ENCODE data around the gene PLCG1. TPM values are rescaled to one million over a fixed set of nuclear protein-coding genes. Genes with fewer than 3 reads are reported as not detected.

Gene PLCG1
- total and polyA plus RNA-seq, 9 of the 15 experiments (the other 6 are each of a cell fraction or from before 2014, with no cell fraction given), result 1.7 to 67.0 (median 34.8) TPM

DNA sequence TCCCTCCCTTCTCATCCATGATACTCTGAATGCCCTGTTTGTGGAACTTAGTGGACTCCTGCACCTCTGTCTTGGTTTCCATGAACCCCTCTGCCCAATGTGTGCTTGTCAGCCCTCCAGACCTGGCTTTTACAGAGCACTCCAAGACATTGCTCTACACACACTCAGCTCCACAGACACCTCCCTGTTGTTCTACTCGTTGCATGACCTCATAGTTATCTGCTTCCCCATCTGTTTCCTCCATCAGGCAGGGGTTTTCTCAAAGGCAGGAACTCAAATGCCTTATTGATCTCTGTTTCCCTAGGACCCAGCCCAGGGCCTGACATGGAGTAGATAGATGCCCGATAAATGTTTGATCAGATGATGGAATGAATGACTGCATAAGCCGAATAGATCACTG is 13.3 kb downstream of the PLCG1 start (continued):
- peak; percentile 70 for TF ChIP-seq TCF3 (CRISPR knock-in tag; IDR thresholded peaks at IDR 0.05)
- peak; percentile 62 for TF ChIP-seq TAL1 (IDR thresholded peaks at IDR 0.05)
- TF ChIP-seq SOX6 (IDR thresholded peaks at IDR 0.05), result 0 out of 2 replicates have a peak, but pooled peaks have one; percentile 37
- peak in 1 of 2 experiments; percentile 62; a peak in 1 of 4 replicates for TF ChIP-seq RCOR1 (IDR thresholded peaks at IDR 0.05; ENCODE audit: borderline replicate concordance in 1 of 2, low read depth in 2 of 2, low read length in 2 of 2)

DNA sequence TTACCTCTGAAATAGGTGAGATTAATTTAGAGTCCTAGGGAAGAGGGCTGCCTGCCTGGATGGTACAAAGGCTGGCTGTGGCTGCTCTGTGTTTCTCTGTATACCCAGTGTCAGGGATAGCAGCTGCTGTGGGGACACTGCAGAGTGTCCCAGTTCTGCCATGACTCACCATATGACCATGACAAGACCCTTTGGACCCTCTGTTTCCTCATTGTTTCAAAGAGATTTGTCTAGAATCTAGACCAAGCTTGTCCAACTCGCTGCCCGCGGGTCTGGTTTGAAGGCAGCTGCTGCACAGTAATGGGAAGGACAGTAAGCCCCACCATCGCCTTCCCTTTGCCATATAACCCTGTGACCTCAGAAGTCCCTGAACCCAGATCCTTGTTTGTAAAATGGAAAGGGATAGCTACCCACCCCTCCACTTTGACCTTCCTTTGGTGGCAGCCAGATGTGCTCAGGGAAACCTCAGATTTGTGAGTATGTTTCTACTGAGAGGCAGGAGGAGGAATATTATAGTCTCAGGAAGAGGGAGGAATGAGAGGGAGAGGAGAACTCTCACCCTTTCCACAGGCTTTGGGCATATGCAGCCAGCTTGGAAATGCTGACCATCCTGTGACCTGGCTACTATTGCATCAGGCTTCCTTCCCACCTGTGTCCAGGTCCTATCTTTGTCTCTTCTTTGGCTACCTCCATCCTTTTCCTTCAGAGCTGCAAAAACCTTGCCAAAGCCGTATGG is 14.0 kb downstream of the PLCG1 start:
- in situ Hi-C loops (cut with MboI) (no loop called here), intact Hi-C loops (cut with micrococcal nuclease) (loop anchor here (1.0 kb wide), 1 partner anchor 41 kb away; no protein-coding TSS in a partner anchor)
- no peaks in the 10 kb centered on the region for H3K9me3 ChIP-seq (replicated peaks; ENCODE audit: control insufficient read depth, insufficient read depth, low read depth, low read length)
- FAIRE-seq (no peak), ATAC-seq (no peak), DNase-seq (ENCODE audit: extremely low read depth in 1 of 4, low spot score in 3 of 4) (no peak)
- H3K27ac ChIP-seq (ENCODE audit: extremely low read depth, low read depth, low read length), result peak overlapping the region; percentile 41; the same call in 1 of the 3 replicates
- no TSS peak for BruUV-seq (replicated peaks)
- 92% methylated on average over 5 of the region's 5 CpGs for WGBS (ENCODE audit: insufficient coverage, low coverage, missing lambda C conversion rate)
- peaks cover 57% of the 10 kb centered on the region for H4K20me1 ChIP-seq (replicated peaks; ENCODE audit: control insufficient read depth, insufficient read depth, low read length)
- peaks cover 10% of the 10 kb centered on the region for H3K9me1 ChIP-seq (ENCODE audit: control insufficient read depth, insufficient read depth, low read length)
- H3K36me3 ChIP-seq (ENCODE audit: control insufficient read depth, insufficient read depth, low read length), result no peaks in the 10 kb centered on the region
- CTCF ChIA-PET (ENCODE audit: low intra/inter-chr PET ratio), result no interaction called here
- H2AFZ ChIP-seq (ENCODE audit: low read depth, low read length), result no peak overlapping the region
- H3K9ac ChIP-seq (ENCODE audit: insufficient read depth in 1 of 2, low read depth in 2 of 2, low read length in 2 of 2), result no peak overlapping the region
- peaks cover 57% of the 10 kb centered on the region for H3K79me2 ChIP-seq (ENCODE audit: control insufficient read depth, insufficient read depth, low read length)
- H3K27me3 ChIP-seq (ENCODE audit: control insufficient read depth in 2 of 2, insufficient read depth in 2 of 2, low read length in 2 of 2), result no peaks in the 10 kb centered on the region
- peaks cover 4 to 23% of the 10 kb centered on the region in 2 experiments; a peak in 4 of 5 replicates for H3K4me1 ChIP-seq (replicated peaks in 1 of 2; ENCODE audit: control insufficient read depth in 2 of 2, insufficient read depth in 2 of 2, low read length in 2 of 2)
- H3K4me2 ChIP-seq (ENCODE audit: insufficient read depth, low read length), result no peak overlapping the region
- no peak overlapping the region for H3K4me3 ChIP-seq
- POLR2A ChIA-PET, result interaction anchor here (1.1 to 3.0 kb wide), 6 partner anchors 8 to 163 kb away, joined by 3 to 15 read pairs (median 4); no protein-coding TSS in a partner anchor
- TF ChIP-seq SMARCE1 (IDR thresholded peaks at IDR 0.05), result peak; percentile 6; the same call in 1 of the 2 replicates
- TF ChIP-seq TAF15 (IDR thresholded peaks at IDR 0.05; ENCODE audit: low read depth, low read length), result no peak
- TF ChIP-seq, protein P1, sequence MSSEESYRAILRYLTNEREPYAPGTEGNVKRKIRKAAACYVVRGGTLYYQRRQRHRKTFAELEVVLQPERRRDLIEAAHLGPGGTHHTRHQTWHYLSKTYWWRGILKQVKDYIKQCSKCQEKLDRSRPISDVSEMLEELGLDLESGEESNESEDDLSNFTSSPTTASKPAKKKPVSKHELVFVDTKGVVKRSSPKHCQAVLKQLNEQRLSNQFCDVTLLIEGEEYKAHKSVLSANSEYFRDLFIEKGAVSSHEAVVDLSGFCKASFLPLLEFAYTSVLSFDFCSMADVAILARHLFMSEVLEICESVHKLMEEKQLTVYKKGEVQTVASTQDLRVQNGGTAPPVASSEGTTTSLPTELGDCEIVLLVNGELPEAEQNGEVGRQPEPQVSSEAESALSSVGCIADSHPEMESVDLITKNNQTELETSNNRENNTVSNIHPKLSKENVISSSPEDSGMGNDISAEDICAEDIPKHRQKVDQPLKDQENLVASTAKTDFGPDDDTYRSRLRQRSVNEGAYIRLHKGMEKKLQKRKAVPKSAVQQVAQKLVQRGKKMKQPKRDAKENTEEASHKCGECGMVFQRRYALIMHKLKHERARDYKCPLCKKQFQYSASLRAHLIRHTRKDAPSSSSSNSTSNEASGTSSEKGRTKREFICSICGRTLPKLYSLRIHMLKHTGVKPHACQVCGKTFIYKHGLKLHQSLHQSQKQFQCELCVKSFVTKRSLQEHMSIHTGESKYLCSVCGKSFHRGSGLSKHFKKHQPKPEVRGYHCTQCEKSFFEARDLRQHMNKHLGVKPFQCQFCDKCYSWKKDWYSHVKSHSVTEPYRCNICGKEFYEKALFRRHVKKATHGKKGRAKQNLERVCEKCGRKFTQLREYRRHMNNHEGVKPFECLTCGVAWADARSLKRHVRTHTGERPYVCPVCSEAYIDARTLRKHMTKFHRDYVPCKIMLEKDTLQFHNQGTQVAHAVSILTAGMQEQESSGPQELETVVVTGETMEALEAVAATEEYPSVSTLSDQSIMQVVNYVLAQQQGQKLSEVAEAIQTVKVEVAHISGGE (CRISPR knock-in tag; IDR thresholded peaks at IDR 0.05), result 0 out of 6 replicates have a peak, but pooled peaks of 1 of the 3 experiments have one; percentile 7
- no peak for TF ChIP-seq FOSL1 (tag; conservative IDR thresholded peaks at IDR 0.05)
- no peak for TF ChIP-seq ZNF830 (CRISPR knock-in tag; IDR thresholded peaks at IDR 0.05)
- TF ChIP-seq PHTF2 (CRISPR knock-in tag; IDR thresholded peaks at IDR 0.05), result no peak
- TF ChIP-seq ZNF785 (CRISPR knock-in tag; IDR thresholded peaks at IDR 0.05), result no peak
- no peak for TF ChIP-seq SREBF1 (IDR thresholded peaks at IDR 0.05; ENCODE audit: borderline replicate concordance, low read depth, low read length)
- no peak for TF ChIP-seq MCM5 (IDR thresholded peaks at IDR 0.05; ENCODE audit: low read depth)
- TF ChIP-seq HMG20B (CRISPR knock-in tag; IDR thresholded peaks at IDR 0.05), result no peak
- no peak for TF ChIP-seq ZBTB1 (CRISPR knock-in tag; IDR thresholded peaks at IDR 0.05; ENCODE audit: borderline replicate concordance, low read depth)
- no peak for TF ChIP-seq NR2C2 (CRISPR knock-in tag; IDR thresholded peaks at IDR 0.05)
- TF ChIP-seq NR2C2 (tag; IDR thresholded peaks at IDR 0.05), result no peak
- no peak for TF ChIP-seq THRAP3 (IDR thresholded peaks at IDR 0.05; ENCODE audit: borderline replicate concordance)
- no peak for TF ChIP-seq DPF2 (IDR thresholded peaks at IDR 0.05)
- no peak for TF ChIP-seq TAF7 (tag; IDR thresholded peaks at IDR 0.05)
